HCT116 (cell line): ENCODE measurements around the gene NEK7. TPM values are rescaled to one million over a fixed set of nuclear protein-coding genes. Genes with fewer than 3 reads are reported as not detected.

Source experiments
- ATAC-seq: fragments of 200-7000 bp; cut with Tn5 transposase; 2 replicates; pipeline ENCODE4 v1.9.1; 2020; ENCODE audit warnings: mild to moderate bottlenecking, moderate library complexity
- BruUV-seq: library from RNA; stranded (reverse); fragments of 400-500 nt; replicated peaks from 2 replicates; lab custom pipeline; 2021; lab: Mats Ljungman, UMichigan
- CTCF ChIA-PET: fragments of 300-600 bp; sonication (Branson Sonifier 250); formaldehyde crosslinking; loops from one replicate; lab custom pipeline; 2021; ENCODE audit warnings: antibody characterized with exemption; lab: Charles Lee
- POLR2A ChIA-PET: fragments of 300-600, 350-600 bp; sonication (Branson Sonifier 250); formaldehyde crosslinking; loops from one replicate; lab custom pipeline; 2021; ENCODE audit warnings: antibody characterized with exemption; lab: Charles Lee
- RAD21 ChIA-PET, 2 experiments: fragments of 300-600 bp; sonication (Branson Sonifier 250); formaldehyde crosslinking; loops; one replicate each; lab custom pipeline; 2023; ENCODE audit warnings: low total read pairs in 2 of 2; ENCODE audit not compliant: uncharacterized antibody in 2 of 2, unreplicated experiment in 2 of 2, low non-redundant PET in 1 of 2; lab: Charles Lee
- DNase-seq: peaks from one replicate; pipeline ENCODE4 v3.0.0-alpha.2; 2010; ENCODE audit warnings: low read depth, low spot score
- H2AFZ ChIP-seq: fragments of 200-600 bp; shearing (Covaris generic), sonication (generic); 2 replicates; pipeline ENCODE4 v1.6.1; 2017; ENCODE audit warnings: low read depth, mixed run types, mixed read lengths, antibody characterized with exemption, low read length; ENCODE audit not compliant: poor library complexity, severe bottlenecking
- H3K27ac ChIP-seq: 2 replicates; pipeline ENCODE4 v1.5.1; 2012; ENCODE audit warnings: low read depth, low read length
- H3K27me3 ChIP-seq: fragments of 200-600 bp; sonication (generic); 2 replicates; pipeline ENCODE4 v1.6.1; 2016; ENCODE audit warnings: mixed run types, low read length, mixed read lengths; ENCODE audit not compliant: insufficient read depth
- H3K36me3 ChIP-seq, 2 experiments: fragments of 200-500 bp in 1 of 2; fragments of 200-600 bp in 1 of 2; sonication (Bioruptor generic) in 1 of 2; sonication (generic) in 1 of 2; 2 replicates each; pipeline versions ENCODE4 v1.5.1 to v1.6.1; 2014 to 2016; ENCODE audit warnings: low read length in 2 of 2, inconsistent platforms in 1 of 2, mixed read lengths in 1 of 2, mixed run types in 1 of 2; ENCODE audit not compliant: insufficient read depth in 2 of 2, control insufficient read depth in 1 of 2
- H3K4me1 ChIP-seq, 2 experiments: fragments of 200-600 bp in 1 of 2; sonication (generic) in 1 of 2; 2 replicates each; pipeline versions ENCODE4 v1.5.1 to v1.6.1; 2012 to 2017; ENCODE audit warnings: low read length in 2 of 2, inconsistent platforms in 1 of 2, mild to moderate bottlenecking in 1 of 2, mixed read lengths in 1 of 2, mixed run types in 1 of 2, moderate library complexity in 1 of 2; ENCODE audit not compliant: insufficient read depth in 2 of 2, control insufficient read depth in 1 of 2
- H3K4me2 ChIP-seq: fragments of 200-600 bp; sonication (generic); 2 replicates; pipeline ENCODE4 v1.6.1; 2017; ENCODE audit warnings: mixed run types, low read length, mixed read lengths
- H3K4me3 ChIP-seq, 2 experiments: fragments of 200-600 bp in 1 of 2; sonication (generic) in 1 of 2; replicated peaks in 1 of 2; 2 replicates each; pipeline ENCODE4 v1.5.1; 2011 to 2016; ENCODE audit warnings: low read length in 2 of 2, control low read depth in 1 of 2, low read depth in 1 of 2, mild to moderate bottlenecking in 1 of 2, mixed read lengths in 1 of 2, mixed run types in 1 of 2
- H3K79me2 ChIP-seq: fragments of 200-600 bp; sonication (generic); 2 replicates; pipeline ENCODE4 v1.6.1; 2017; ENCODE audit warnings: mild to moderate bottlenecking, mixed run types, low read length, moderate library complexity, mixed read lengths; ENCODE audit not compliant: insufficient read depth
- H3K9ac ChIP-seq: fragments of 200-600 bp; sonication (generic); 2 replicates; pipeline ENCODE4 v1.6.1; 2016; ENCODE audit warnings: low read length, mixed read lengths
- H3K9me2 ChIP-seq: fragments of 200-600 bp; sonication (generic), shearing (Covaris generic); 2 replicates; pipeline ENCODE4 v1.6.1; 2017; ENCODE audit warnings: mixed run types, mild to moderate bottlenecking, moderate library complexity; ENCODE audit not compliant: insufficient read depth
- H3K9me3 ChIP-seq, 2 experiments: fragments of 200-500 bp in 1 of 2; fragments of 200-600 bp in 1 of 2; sonication (Bioruptor generic) in 1 of 2; sonication (generic) in 1 of 2; 2 replicates each; pipeline ENCODE4 v1.6.1; 2014 to 2017; ENCODE audit warnings: low read length in 2 of 2, mixed read lengths in 2 of 2, inconsistent platforms in 1 of 2, low read depth in 1 of 2, mild to moderate bottlenecking in 1 of 2, mixed run types in 1 of 2, moderate library complexity in 1 of 2; ENCODE audit not compliant: control insufficient read depth in 1 of 2, insufficient read depth in 1 of 2
- H4K20me1 ChIP-seq: fragments of 200-600 bp; sonication (generic), shearing (Covaris generic); 2 replicates; pipeline ENCODE4 v1.6.1; 2017; ENCODE audit warnings: mixed run types, mild to moderate bottlenecking, moderate library complexity; ENCODE audit not compliant: insufficient read depth
- CBX3 ChIP-seq: IDR thresholded peaks from 2 replicates; pipeline ENCODE4 v1.6.1; 2012; ENCODE audit warnings: low read depth
- ELF1 ChIP-seq: IDR thresholded peaks from 2 replicates; pipeline ENCODE4 v1.6.1; 2012; ENCODE audit warnings: low read depth, borderline replicate concordance
- FOSL1 ChIP-seq: IDR thresholded peaks from 2 replicates; pipeline ENCODE4 v1.6.1; 2012; ENCODE audit warnings: low read depth
- POLR2A ChIP-seq: IDR thresholded peaks from 2 replicates; pipeline ENCODE4 v1.7.0; 2011; ENCODE audit warnings: borderline replicate concordance; ENCODE audit not compliant: insufficient read depth, insufficient read length; ENCODE audit errors: extremely low read depth
- POLR2AphosphoS5 ChIP-seq: IDR thresholded peaks from 2 replicates; pipeline ENCODE4 v1.6.1; 2011; ENCODE audit warnings: mild to moderate bottlenecking, low read depth, low read length, moderate library complexity
- SP1 ChIP-seq: IDR thresholded peaks from 2 replicates; pipeline ENCODE4 v1.6.1; 2012; ENCODE audit warnings: low read depth
- TCF7L2 ChIP-seq: IDR thresholded peaks from 2 replicates; pipeline ENCODE4 v1.7.0; 2011; ENCODE audit warnings: borderline replicate concordance, inconsistent platforms; ENCODE audit not compliant: insufficient read depth, insufficient read length; ENCODE audit errors: extremely low read depth
- ZFX ChIP-seq: fragments of 450-650 bp; IDR thresholded peaks from 2 replicates; pipeline ENCODE4 v1.6.1; 2017
- intact Hi-C: fragments of 100-400 bp; cut with micrococcal nuclease; formaldehyde crosslinking; loops from 2 replicates; pipeline ENCODE4 v1.10.0; 2022
- total RNA-seq: library from RNA; stranded (reverse); gene quantifications from one replicate; pipeline ENCODE4 v1.2.1, GENCODE V29; 2021; ENCODE audit not compliant: unreplicated experiment
- TF ChIP-seq, protein P1 (sequence below): IDR thresholded peaks from 2 replicates; pipeline ENCODE4 v1.6.1; 2011; ENCODE audit warnings: mild to moderate bottlenecking, low read length, moderate library complexity; ENCODE audit not compliant: insufficient replicate concordance; ENCODE audit errors: extremely low read depth
- TF ChIP-seq, protein P2 (sequence below): IDR thresholded peaks from 2 replicates; pipeline ENCODE4 v1.6.1; 2012; ENCODE audit warnings: low read depth
- TF ChIP-seq, protein P3 (sequence below): IDR thresholded peaks from 2 replicates; pipeline ENCODE4 v1.6.1; 2012

The NEK7 gene
- total RNA-seq, 1 experiment from 2014 or later: 33.0 TPM

DNA sequence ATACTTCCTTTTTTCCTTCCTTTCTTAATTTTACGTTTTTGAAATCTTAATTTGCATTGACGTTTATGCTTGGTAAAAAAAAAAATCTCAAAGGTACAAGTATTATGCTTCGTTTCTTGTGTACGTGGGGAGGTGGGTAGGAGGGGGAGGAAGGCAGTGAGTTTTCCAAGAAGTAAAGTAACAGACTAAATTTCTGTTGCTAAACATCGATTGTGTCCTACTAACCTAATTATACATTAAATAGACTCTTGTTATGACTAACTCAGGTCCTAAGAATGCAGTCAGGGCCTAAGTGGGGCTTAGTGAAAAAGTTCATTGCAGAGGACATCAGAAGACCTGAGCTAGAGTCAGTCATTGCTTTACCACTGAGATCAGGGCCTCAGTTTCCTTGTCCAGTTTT, 17.5 kb downstream of the NEK7 start:
- no peaks in the 10 kb centered on the region for H3K36me3 ChIP-seq
- no peaks in the 10 kb centered on the region for H3K27me3 ChIP-seq
- H3K9ac ChIP-seq: no peak overlapping the region
- no peak overlapping the region for H2AFZ ChIP-seq
- no peaks in the 10 kb centered on the region for H3K4me1 ChIP-seq
- ChIA-PET RAD21 (no interaction called here), CTCF (no interaction called here), POLR2A (no interaction called here)
- ATAC-seq (no peak), DNase-seq (no peak)
- no peak for TF ChIP-seq POLR2AphosphoS5
- TF ChIP-seq FOSL1: no peak
- TF ChIP-seq ZFX: no peak
- TF ChIP-seq, protein P1, sequence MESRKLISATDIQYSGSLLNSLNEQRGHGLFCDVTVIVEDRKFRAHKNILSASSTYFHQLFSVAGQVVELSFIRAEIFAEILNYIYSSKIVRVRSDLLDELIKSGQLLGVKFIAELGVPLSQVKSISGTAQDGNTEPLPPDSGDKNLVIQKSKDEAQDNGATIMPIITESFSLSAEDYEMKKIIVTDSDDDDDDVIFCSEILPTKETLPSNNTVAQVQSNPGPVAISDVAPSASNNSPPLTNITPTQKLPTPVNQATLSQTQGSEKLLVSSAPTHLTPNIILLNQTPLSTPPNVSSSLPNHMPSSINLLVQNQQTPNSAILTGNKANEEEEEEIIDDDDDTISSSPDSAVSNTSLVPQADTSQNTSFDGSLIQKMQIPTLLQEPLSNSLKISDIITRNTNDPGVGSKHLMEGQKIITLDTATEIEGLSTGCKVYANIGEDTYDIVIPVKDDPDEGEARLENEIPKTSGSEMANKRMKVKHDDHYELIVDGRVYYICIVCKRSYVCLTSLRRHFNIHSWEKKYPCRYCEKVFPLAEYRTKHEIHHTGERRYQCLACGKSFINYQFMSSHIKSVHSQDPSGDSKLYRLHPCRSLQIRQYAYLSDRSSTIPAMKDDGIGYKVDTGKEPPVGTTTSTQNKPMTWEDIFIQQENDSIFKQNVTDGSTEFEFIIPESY: no peak
- TF ChIP-seq SP1: no peak
- TF ChIP-seq POLR2A: no peak
- no peak for TF ChIP-seq TCF7L2
- TF ChIP-seq, protein P2, sequence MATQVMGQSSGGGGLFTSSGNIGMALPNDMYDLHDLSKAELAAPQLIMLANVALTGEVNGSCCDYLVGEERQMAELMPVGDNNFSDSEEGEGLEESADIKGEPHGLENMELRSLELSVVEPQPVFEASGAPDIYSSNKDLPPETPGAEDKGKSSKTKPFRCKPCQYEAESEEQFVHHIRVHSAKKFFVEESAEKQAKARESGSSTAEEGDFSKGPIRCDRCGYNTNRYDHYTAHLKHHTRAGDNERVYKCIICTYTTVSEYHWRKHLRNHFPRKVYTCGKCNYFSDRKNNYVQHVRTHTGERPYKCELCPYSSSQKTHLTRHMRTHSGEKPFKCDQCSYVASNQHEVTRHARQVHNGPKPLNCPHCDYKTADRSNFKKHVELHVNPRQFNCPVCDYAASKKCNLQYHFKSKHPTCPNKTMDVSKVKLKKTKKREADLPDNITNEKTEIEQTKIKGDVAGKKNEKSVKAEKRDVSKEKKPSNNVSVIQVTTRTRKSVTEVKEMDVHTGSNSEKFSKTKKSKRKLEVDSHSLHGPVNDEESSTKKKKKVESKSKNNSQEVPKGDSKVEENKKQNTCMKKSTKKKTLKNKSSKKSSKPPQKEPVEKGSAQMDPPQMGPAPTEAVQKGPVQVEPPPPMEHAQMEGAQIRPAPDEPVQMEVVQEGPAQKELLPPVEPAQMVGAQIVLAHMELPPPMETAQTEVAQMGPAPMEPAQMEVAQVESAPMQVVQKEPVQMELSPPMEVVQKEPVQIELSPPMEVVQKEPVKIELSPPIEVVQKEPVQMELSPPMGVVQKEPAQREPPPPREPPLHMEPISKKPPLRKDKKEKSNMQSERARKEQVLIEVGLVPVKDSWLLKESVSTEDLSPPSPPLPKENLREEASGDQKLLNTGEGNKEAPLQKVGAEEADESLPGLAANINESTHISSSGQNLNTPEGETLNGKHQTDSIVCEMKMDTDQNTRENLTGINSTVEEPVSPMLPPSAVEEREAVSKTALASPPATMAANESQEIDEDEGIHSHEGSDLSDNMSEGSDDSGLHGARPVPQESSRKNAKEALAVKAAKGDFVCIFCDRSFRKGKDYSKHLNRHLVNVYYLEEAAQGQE: no peak
- TF ChIP-seq, protein P3, sequence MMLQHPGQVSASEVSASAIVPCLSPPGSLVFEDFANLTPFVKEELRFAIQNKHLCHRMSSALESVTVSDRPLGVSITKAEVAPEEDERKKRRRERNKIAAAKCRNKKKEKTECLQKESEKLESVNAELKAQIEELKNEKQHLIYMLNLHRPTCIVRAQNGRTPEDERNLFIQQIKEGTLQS: no peak
- TF ChIP-seq CBX3: no peak
- no peak for TF ChIP-seq ELF1
- H4K20me1 ChIP-seq: no peaks in the 10 kb centered on the region
- intact Hi-C loops: no loop called here
- H3K27ac ChIP-seq: no peak overlapping the region
- BruUV-seq: no TSS peak
- peaks cover 29% of the 10 kb centered on the region for H3K79me2 ChIP-seq
- H3K4me2 ChIP-seq: no peak overlapping the region
- no peaks in the 10 kb centered on the region for H3K9me3 ChIP-seq
- H3K9me2 ChIP-seq: no peaks in the 10 kb centered on the region
- H3K4me3 ChIP-seq: no peak overlapping the region
